ENCODE data around the gene METTL27. TPM values are rescaled to one million over a fixed set of nuclear protein-coding genes. Genes with fewer than 3 reads are reported as not detected.
A peak's percentile ranks its signal among the peaks of the same experiment; 100 is the strongest.

The METTL27 gene
- total and polyA plus RNA-seq, 4 donors, result 1.0 to 1.7 (median 1.6) TPM

DNA sequence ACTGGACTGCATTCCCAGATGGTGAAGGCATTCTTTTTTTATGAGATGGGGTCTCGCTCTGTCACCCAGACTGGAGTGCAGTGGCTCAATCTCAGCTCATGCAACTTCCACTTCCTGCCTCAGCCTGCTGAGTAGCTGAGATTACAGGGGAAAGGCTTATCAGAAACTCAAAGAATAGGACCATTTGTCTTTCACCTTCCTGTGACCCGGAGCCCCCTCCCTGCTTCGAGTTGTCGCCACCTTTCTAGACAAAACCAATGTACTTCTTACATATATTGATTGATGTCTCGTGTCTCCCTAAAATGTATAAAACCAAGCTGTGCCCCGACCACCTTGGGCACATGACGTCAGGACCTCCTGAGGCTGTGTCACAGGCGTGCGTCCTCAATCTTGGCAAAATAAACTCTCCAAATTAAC lies 1.8 kb upstream of the METTL27 start (continued):
- TF ChIP-seq SP1 (IDR thresholded peaks at IDR 0.05) (no peak), GABPA (IDR thresholded peaks at IDR 0.05 in 1 of 2, conservative IDR thresholded peaks at IDR 0.05 in 1 of 2) (no peak)
- TF ChIP-seq, protein P1, sequence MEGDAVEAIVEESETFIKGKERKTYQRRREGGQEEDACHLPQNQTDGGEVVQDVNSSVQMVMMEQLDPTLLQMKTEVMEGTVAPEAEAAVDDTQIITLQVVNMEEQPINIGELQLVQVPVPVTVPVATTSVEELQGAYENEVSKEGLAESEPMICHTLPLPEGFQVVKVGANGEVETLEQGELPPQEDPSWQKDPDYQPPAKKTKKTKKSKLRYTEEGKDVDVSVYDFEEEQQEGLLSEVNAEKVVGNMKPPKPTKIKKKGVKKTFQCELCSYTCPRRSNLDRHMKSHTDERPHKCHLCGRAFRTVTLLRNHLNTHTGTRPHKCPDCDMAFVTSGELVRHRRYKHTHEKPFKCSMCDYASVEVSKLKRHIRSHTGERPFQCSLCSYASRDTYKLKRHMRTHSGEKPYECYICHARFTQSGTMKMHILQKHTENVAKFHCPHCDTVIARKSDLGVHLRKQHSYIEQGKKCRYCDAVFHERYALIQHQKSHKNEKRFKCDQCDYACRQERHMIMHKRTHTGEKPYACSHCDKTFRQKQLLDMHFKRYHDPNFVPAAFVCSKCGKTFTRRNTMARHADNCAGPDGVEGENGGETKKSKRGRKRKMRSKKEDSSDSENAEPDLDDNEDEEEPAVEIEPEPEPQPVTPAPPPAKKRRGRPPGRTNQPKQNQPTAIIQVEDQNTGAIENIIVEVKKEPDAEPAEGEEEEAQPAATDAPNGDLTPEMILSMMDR (IDR thresholded peaks at IDR 0.05; ENCODE audit: low read depth, low read length, missing input control), result no peak

DNA sequence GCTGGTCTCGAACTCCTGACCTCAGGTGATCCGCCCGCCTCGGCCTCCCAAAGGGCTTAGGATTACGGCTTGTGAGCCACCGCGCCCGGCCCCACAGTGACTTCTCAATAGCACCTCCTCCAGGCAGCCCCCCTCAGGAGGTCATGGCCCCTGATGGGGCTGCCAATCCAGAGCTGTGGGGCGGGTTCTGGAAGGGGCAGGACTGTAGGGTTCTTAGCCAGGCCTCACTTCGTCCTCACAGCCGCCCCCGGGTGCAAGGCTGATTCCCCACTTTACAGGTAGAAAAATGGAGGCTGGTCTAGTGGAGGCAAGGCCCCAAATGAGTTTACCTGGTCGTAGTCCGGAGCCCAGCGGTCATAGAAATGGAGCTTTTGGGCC lies 638 bp downstream of the METTL27 start:
- Histone ChIP-seq H3K36me3 (ENCODE audit: control insufficient read depth in 4 of 4, insufficient read depth in 3 of 4, low read depth in 1 of 4, low read length in 3 of 4) (no peaks in the 10 kb centered on the region), H3K4me1 (ENCODE audit: control insufficient read depth in 4 of 4, insufficient read depth in 4 of 4, low read length in 3 of 4) (peaks cover 0 to 8% (median 4%) of the 10 kb centered on the region in 4 donors), H3K9me3 (ENCODE audit: control insufficient read depth in 4 of 4, low read length in 3 of 4) (no peaks in the 10 kb centered on the region), H3K27me3 (ENCODE audit: control insufficient read depth in 4 of 4, insufficient read depth in 4 of 4, low read length in 3 of 4) (no peaks in the 10 kb centered on the region), H3K4me3 (ENCODE audit: low read depth in 1 of 3, low read length in 3 of 3) (peak overlapping the region in 2 of 3 donors; percentile 58 to 69), H3K9ac (ENCODE audit: low read depth in 1 of 2, low read length in 2 of 2) (no peak overlapping the region), H3K27ac (ENCODE audit: low read depth in 1 of 2, low read length in 2 of 2) (no peak overlapping the region)
- TF ChIP-seq, protein P2, sequence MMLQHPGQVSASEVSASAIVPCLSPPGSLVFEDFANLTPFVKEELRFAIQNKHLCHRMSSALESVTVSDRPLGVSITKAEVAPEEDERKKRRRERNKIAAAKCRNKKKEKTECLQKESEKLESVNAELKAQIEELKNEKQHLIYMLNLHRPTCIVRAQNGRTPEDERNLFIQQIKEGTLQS (IDR thresholded peaks at IDR 0.05), result no peak
- TF ChIP-seq TAF1 (conservative IDR thresholded peaks at IDR 0.05) (no peak), SP1 (IDR thresholded peaks at IDR 0.05) (no peak), NR2F2 (IDR thresholded peaks at IDR 0.05) (no peak), FOXA2 (IDR thresholded peaks at IDR 0.05) (no peak), HNF4G (IDR thresholded peaks at IDR 0.05) (no peak), RAD21 (IDR thresholded peaks at IDR 0.05) (no peak), YY1 (IDR thresholded peaks at IDR 0.05) (no peak), JUND (IDR thresholded peaks at IDR 0.05) (no peak), FOXA1 (IDR thresholded peaks at IDR 0.05) (no peak)
- TF ChIP-seq, protein P3, sequence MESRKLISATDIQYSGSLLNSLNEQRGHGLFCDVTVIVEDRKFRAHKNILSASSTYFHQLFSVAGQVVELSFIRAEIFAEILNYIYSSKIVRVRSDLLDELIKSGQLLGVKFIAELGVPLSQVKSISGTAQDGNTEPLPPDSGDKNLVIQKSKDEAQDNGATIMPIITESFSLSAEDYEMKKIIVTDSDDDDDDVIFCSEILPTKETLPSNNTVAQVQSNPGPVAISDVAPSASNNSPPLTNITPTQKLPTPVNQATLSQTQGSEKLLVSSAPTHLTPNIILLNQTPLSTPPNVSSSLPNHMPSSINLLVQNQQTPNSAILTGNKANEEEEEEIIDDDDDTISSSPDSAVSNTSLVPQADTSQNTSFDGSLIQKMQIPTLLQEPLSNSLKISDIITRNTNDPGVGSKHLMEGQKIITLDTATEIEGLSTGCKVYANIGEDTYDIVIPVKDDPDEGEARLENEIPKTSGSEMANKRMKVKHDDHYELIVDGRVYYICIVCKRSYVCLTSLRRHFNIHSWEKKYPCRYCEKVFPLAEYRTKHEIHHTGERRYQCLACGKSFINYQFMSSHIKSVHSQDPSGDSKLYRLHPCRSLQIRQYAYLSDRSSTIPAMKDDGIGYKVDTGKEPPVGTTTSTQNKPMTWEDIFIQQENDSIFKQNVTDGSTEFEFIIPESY (IDR thresholded peaks at IDR 0.05), result no peak
- TF ChIP-seq, protein P4, sequence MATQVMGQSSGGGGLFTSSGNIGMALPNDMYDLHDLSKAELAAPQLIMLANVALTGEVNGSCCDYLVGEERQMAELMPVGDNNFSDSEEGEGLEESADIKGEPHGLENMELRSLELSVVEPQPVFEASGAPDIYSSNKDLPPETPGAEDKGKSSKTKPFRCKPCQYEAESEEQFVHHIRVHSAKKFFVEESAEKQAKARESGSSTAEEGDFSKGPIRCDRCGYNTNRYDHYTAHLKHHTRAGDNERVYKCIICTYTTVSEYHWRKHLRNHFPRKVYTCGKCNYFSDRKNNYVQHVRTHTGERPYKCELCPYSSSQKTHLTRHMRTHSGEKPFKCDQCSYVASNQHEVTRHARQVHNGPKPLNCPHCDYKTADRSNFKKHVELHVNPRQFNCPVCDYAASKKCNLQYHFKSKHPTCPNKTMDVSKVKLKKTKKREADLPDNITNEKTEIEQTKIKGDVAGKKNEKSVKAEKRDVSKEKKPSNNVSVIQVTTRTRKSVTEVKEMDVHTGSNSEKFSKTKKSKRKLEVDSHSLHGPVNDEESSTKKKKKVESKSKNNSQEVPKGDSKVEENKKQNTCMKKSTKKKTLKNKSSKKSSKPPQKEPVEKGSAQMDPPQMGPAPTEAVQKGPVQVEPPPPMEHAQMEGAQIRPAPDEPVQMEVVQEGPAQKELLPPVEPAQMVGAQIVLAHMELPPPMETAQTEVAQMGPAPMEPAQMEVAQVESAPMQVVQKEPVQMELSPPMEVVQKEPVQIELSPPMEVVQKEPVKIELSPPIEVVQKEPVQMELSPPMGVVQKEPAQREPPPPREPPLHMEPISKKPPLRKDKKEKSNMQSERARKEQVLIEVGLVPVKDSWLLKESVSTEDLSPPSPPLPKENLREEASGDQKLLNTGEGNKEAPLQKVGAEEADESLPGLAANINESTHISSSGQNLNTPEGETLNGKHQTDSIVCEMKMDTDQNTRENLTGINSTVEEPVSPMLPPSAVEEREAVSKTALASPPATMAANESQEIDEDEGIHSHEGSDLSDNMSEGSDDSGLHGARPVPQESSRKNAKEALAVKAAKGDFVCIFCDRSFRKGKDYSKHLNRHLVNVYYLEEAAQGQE (IDR thresholded peaks at IDR 0.05), result no peak
- TF ChIP-seq, protein P5, sequence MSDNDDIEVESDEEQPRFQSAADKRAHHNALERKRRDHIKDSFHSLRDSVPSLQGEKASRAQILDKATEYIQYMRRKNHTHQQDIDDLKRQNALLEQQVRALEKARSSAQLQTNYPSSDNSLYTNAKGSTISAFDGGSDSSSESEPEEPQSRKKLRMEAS (IDR thresholded peaks at IDR 0.05), result no peak
- DNase-seq (ENCODE audit: low spot score), result no peak
- 59% methylated on average over 15 of the region's 15 CpGs for WGBS

Measured in liver (tissue), 9 donors.